GM18519 (cell line): Measurements from ENCODE around the gene KRT78.
"Not testable (repeated sequence)": the region's sequence is repeated elsewhere in the genome, so short reads cannot be mapped to it uniquely, and the experiment has no call there.

ENCODE experiments used
- ATAC-seq: cut with Tn5 transposase; IDR thresholded peaks from one replicate; pipeline ENCODE4 v1.9.1; 2021; ENCODE audit warnings: mild to moderate bottlenecking, moderate library complexity; ENCODE audit not compliant: unreplicated experiment, low FRiP score

KRT78 gene

DNA sequence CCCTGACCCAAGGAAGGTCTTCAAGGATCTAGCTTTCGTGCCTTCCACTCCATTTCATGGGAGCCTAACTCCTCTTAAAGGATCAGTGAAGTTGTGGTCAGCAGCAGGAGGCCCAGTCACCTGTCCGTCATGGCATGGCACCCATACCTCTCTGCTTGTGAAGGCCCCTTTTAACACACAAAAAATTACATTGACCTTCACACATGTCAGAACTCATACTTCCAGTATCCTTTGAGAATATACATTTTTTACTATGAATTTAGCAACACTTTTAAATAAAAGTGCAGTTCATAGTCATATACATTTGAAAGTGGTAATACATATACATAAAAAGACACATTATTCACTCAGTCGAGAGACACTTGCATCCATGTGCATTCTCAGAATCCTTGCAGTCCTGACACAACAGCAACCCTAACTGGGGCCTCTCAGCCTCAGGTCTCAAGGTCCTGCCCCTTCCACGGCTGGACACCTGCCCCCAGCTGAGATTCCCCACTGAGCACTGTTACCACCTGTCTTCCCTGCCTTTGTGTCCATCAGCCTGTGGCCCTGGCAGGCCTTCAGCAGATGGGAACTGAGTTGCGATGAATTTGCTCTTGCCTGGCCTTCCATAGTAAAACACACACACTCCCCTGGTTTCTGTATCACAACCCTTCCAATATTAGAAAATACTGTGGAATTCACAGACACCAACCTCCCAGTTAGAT lies 49.1 kb downstream of the KRT78 start:
- no peak for ATAC-seq

- ATAC-seq, result no peak
Measured at GRCh38 chr12:52798671-52799504, 49.9 kb downstream of the KRT78 start.

- ATAC-seq, result no peak
Measured at GRCh38 chr12:52798003-52798670, 50.7 kb downstream of the KRT78 start.

- no peak for ATAC-seq
Measured at GRCh38 chr12:52797529-52797894, 51.3 kb downstream of the KRT78 start.

- ATAC-seq, result no peak
Measured at GRCh38 chr12:52796839-52797528, 51.8 kb downstream of the KRT78 start.

DNA sequence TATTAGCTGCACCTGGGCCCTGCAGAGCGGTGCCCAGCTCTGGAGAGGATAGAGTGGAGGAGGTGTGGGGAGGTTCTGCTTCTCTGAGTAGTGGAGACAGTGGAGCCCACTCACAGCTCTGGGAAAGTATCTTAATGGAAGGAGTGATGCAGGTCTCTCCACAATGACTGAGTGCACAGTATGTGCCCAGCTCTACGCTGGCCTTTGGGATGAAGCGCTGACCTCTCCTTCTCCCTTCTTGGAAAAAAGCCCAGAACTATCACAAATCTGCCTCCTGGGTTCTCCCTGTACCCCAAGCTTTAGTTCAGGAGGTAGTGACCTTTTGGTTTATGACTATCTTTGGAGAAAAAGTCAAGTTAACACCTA lies 52.4 kb downstream of the KRT78 start:
- ATAC-seq, result no peak

DNA sequence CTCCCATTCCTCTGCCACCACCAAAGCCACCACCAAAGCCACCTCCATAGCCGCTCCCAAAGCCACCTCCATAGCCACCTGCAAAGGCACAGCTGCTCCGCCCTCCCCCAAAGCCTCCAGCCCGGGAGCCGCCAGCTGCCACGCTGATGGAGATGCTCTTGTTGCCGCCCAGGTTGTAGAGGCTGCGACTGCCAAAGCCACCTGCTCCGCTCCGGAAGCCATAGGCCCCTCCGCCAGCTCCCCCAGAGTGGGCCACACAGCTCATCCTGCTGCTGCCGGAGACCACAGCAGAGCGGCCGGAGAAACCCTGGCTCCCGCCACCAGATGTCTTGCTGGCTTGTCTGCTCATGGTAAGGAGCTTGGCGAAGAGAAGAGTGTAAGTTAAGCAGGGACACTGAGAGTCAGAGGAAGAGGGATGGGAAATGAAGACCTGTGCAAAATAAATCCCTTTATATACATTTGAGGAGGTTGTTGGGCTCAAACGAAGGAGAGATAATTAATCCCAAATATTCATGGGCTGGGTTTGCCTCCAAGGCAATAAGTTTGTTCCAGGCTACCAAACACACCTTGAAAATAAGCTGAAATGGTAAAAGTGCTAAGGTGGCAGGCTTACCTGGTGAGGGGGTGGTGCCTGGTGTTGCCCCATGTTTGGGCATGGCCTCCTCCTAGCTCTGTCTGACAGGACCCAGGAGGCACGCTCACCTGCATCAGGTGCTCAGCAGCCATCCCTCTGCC lies 52.9 kb downstream of the KRT78 start, which contains the start of gene KRT3:
TSS of gene KRT3 (minus strand) at position 424 of the 735 bp plus-strand sequence. CDS start at position 349, 75 bp downstream.
- ATAC-seq, result no peak

GRCh38 chr12:52795332-52795674 lies 53.5 kb downstream of the KRT78 start:
- ATAC-seq, result not testable (repeated sequence)

DNA sequence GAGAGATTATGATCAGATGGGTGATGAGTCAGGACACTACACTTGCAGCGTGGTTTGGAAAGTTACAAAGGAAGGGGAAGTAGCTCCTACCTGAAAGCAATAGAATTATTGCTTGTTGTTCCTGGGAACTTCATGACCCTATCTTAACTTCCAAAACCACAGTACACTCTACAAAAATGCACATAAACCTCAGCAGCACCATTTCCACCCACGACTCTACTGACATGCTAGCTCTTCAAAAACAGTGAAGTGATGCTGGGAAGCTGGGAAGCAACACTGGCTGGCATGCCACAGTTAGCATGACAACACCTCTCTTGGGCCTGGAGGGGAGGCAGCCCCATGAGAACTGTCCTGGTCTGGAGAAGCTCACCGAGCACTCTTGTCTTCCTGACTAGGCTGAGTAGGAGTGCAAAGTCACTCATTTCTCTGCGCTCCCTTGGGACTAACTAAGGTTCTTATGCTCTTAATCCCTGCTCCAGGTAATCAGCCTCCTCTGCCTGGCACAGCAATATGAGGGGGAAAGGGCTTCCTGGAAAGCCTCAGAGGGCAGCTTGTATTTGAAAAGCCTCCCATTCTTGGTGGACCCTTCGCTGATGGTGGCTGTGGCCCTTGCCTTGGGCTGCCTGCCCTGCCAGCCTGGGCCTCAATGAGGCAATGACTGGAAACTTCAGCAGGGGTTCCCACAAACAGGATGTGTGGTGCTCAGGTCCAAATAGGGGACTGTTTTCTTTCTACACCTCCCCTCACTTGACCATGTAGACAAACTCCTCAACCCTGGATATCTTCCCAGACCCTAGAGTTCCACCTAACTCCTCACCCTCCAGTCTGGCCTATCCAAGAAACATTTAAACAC lies 54.1 kb downstream of the KRT78 start:
- ATAC-seq, result no peak

DNA sequence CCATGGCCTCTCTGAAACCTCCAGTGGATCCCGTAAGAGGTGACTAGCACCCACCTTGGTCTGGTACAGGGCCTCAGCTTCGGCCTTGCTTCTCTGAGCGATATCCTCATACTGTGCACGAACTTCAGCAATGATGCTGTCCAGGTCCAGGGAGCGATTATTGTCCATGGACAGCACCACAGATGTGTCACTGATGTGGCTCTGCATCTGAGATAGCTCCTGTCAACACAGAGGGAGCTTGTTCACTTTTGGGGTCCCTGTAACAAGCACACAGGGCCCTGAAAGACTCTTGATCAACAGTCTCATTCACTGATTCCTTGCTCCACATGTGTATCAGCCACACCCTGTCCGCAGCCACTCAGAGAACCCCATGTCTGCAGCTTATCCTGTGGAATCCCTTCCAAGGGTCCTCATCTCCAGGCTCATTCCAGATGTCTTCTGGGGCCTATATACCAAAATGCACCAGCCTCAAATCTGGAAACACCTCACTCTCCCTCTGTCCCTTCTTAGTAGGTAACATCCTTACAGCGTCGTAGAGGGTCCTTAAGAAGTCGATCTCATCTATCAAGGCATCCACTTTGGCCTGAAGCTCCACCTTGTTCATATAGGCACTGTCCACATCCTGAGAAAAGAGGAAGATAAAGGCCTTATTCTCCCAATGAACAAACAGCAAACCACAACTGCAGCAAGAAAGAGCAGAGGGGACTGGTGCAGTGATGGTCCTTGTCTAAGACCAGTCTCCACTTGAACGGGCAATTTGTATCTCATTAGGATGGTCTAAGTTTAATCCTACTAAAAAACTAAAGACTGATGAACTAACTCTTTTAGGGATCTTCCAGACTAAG lies 56.4 kb downstream of the KRT78 start:
- ATAC-seq, result no peak

DNA sequence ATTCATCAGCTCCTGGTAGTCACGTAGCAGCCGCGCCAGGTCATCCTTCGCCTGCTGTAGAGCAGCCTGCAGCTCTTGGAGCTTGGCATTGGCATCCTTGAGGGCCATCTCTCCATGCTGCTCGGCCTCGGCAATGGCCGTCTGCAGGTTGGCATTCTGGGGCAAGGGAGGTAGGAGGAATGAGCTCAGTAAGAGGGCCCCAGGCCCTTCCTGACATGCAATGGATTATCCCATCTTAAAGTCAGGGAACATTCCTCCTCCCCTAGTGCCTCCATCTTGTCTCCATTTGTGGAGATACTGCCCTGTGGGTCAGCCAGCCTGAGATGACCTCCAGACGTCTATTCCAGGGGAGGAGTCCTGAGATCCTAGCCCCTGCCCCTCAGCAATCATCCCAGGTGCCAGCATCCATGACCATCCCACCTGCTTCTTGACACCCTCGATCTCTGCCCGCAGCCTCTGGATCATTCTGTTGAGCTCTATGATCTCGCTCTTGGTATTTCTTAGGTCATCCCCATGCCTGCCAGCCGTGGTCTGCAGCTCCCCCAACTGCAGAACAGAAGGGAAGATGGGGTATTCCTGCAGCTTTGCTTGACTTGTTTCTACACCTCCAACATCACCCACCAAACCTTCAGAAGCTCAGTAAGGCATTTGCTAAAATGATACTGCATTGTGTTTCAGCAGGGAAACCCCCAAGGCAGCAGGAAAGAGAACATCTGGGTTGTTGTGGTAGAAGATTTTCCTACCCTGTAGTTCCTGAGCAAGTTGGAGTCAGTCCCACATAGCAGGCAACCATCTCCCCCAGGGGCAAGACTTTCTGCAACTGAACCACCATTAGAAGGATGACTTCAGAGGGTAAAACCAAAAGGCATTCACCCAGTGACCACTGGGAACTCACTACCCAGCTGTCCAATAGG lies 57.3 kb downstream of the KRT78 start:
- no peak for ATAC-seq

- ATAC-seq, result no peak
Measured at GRCh38 chr12:52790427-52791270, 58.1 kb downstream of the KRT78 start.

- no peak for ATAC-seq
Measured at GRCh38 chr12:52789637-52790426, 59.0 kb downstream of the KRT78 start.

DNA sequence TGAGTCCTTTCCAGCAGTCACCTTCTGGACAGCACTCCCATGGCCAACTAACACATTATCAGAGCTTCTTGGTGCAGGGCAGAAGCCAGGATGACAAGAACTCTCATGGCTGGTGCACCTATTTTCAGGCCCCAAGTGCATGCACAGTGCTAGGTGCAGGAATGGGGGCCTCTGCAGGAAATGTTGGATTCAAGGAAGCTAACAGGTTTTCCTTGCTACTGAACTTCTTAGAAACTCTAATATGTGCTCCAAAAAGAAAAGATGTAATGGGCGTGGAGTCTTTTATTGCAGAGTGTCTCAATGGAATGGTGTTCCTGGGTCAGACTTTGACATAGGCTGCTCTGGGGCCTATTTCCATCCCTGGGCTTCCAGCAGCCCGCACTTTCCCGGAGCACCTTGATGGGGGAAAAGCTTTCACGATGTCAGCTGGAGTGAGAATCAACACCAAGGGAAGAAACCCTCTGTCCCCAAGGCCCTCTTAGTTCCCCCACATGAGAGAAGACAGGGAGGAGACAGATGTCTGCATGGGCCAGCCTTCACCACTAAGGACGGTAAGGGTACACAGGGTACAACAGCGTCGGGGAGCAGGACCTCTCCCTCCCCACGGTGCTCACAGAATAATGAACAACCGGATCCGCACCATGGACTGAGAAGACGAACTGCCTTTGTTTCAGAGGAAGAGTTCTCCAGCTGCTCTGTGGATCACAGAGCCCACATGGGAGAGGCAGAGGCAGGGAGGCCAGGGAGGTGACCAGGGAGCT lies 59.7 kb downstream of the KRT78 start:
- no peak for ATAC-seq
